ENCODE measurements around the gene JAG2. TPM values are rescaled to one million over a fixed set of nuclear protein-coding genes. Genes with fewer than 3 reads are reported as not detected.

JAG2 gene
- total and polyA plus RNA-seq, 2 of the 4 experiments (the other 2 are of a cell fraction): 0.18 to 0.58 TPM

- H3K36me3 ChIP-seq (ENCODE audit: control insufficient read depth, insufficient read depth, low read length): no peaks in the 10 kb centered on the region
- H3K9me1 ChIP-seq (ENCODE audit: insufficient read depth, low read length): no peaks in the 10 kb centered on the region
- no peak overlapping the region for H3K27ac ChIP-seq (ENCODE audit: insufficient read depth, low read length)
Measured at GRCh38 chr14:105165761-105166485, 2.7 kb downstream of the JAG2 start.

More at GRCh38 chr14:105165761-105166485, 2.7 kb downstream of the JAG2 start:
- Histone ChIP-seq H4K5ac (ENCODE audit: low read depth, low read length) (no peak overlapping the region), H3K14ac (replicated peaks; ENCODE audit: low read depth, low read length) (no peak overlapping the region), H2BK120ac (ENCODE audit: low read depth, low read length) (no peak overlapping the region), H4K8ac (ENCODE audit: low read depth in 2 of 2, low read length in 2 of 2) (no peak overlapping the region), H3K4me3 (ENCODE audit: insufficient read depth, low read depth, low read length) (no peak overlapping the region), H4K91ac (ENCODE audit: insufficient read depth, low read depth, low read length) (no peak overlapping the region), H2AFZ (replicated peaks; ENCODE audit: low read length, poor library complexity) (no peak overlapping the region), H2AK9ac (replicated peaks; ENCODE audit: low read depth, low read length, poor library complexity) (no peak overlapping the region), H3K23ac (ENCODE audit: low read depth, low read length) (no peak overlapping the region), H2BK20ac (ENCODE audit: low read depth, low read length) (no peak overlapping the region), H3K79me1 (ENCODE audit: low read depth in 1 of 2, low read length in 2 of 2) (no peaks in the 10 kb centered on the region), H3K9me3 (ENCODE audit: control insufficient read depth, insufficient read depth, low read length) (no peaks in the 10 kb centered on the region), H3K56ac (ENCODE audit: extremely low read depth, insufficient read depth, low read length) (no peak overlapping the region), H3K18ac (ENCODE audit: low read depth, low read length) (no peak overlapping the region), H3K4me2 (ENCODE audit: low read depth, low read length) (no peak overlapping the region), H2BK5ac (ENCODE audit: low read depth, low read length, poor library complexity, severe bottlenecking) (no peak overlapping the region), H2AK5ac (ENCODE audit: low read depth, low read length) (no peak overlapping the region), H3K4ac (ENCODE audit: low read depth, low read length) (no peak overlapping the region), H3K4me1 (ENCODE audit: control insufficient read depth, insufficient read depth, low read length) (peaks cover 3% of the 10 kb centered on the region; the same call in 1 of the 2 replicates), H4K20me1 (ENCODE audit: insufficient read depth, low read length) (no peaks in the 10 kb centered on the region), H2BK15ac (ENCODE audit: low read depth, low read length) (no peak overlapping the region), H3K27me3 (ENCODE audit: control insufficient read depth, insufficient read depth, low read length) (peaks cover 40% of the 10 kb centered on the region), H3K9ac (ENCODE audit: low read depth, low read length) (no peak overlapping the region)
- WGBS, 2 experiments (ENCODE audit: extremely low coverage in 2 of 2, insufficient read length in 1 of 2): 88% methylated on average over 20 of the region's 32 CpGs; no CpG with 5 or more reads in 1 of the 2 experiments
- TF ChIP-seq, protein P1, sequence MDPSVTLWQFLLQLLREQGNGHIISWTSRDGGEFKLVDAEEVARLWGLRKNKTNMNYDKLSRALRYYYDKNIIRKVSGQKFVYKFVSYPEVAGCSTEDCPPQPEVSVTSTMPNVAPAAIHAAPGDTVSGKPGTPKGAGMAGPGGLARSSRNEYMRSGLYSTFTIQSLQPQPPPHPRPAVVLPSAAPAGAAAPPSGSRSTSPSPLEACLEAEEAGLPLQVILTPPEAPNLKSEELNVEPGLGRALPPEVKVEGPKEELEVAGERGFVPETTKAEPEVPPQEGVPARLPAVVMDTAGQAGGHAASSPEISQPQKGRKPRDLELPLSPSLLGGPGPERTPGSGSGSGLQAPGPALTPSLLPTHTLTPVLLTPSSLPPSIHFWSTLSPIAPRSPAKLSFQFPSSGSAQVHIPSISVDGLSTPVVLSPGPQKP (IDR thresholded peaks at IDR 0.05; ENCODE audit: borderline replicate concordance, low read depth, low read length): no peak
- TF ChIP-seq CHD1 (IDR thresholded peaks at IDR 0.05; ENCODE audit: low read depth, low read length) (no peak), NFE2L2 (IDR thresholded peaks at IDR 0.05; ENCODE audit: low read depth, low read length) (no peak), BHLHE40 (IDR thresholded peaks at IDR 0.05; ENCODE audit: low read depth, low read length) (no peak), RFX5 (IDR thresholded peaks at IDR 0.05; ENCODE audit: low read depth, low read length) (no peak), RCOR1 (IDR thresholded peaks at IDR 0.05; ENCODE audit: insufficient replicate concordance, low read length) (no peak), CTCF (conservative IDR thresholded peaks at IDR 0.05; ENCODE audit: low read depth, low read length) (no peak), MXI1 (IDR thresholded peaks at IDR 0.05; ENCODE audit: borderline replicate concordance, low read depth, low read length) (no peak), MAZ (IDR thresholded peaks at IDR 0.05; ENCODE audit: borderline replicate concordance, low read depth, low read length) (no peak), MAFK (IDR thresholded peaks at IDR 0.05; ENCODE audit: low read depth, low read length) (no peak), CEBPB (IDR thresholded peaks at IDR 0.05; ENCODE audit: low read depth, low read length) (no peak), SMC3 (IDR thresholded peaks at IDR 0.05; ENCODE audit: low read depth, low read length) (no peak), RAD21 (IDR thresholded peaks at IDR 0.05; ENCODE audit: low read length) (no peak), FOS (IDR thresholded peaks at IDR 0.05; ENCODE audit: low read depth, low read length) (no peak)
- intact Hi-C loops (cut with micrococcal nuclease): no loop called here
- POLR2A ChIA-PET (ENCODE audit: unreplicated experiment): no interaction called here
- ATAC-seq (ENCODE audit: low read depth): no peak
- in situ Hi-C loops (cut with MboI; ENCODE audit: low sequenced_read_pairs): no loop called here
- no peak for DNase-seq
- CTCF ChIA-PET: no interaction called here
- dilution Hi-C loops (cut with HindIII; ENCODE audit: low sequenced_read_pairs, unreplicated experiment): no loop called here
- no TSS peak for BruUV-seq (replicated peaks)

Measured in IMR-90 (cell line).